ENCODE results near the gene GDI1. TPM values are rescaled to one million over a fixed set of nuclear protein-coding genes. Genes with fewer than 3 reads are reported as not detected.

GDI1 gene
- total and polyA plus RNA-seq, 9 donors = 72.8 to 188 (median 116) TPM

GRCh38 chrX:154417157-154417556 is 19.8 kb upstream of the GDI1 start:
- WGBS, 3 donors = 66 to 71% (median 68%) methylated on average over 7 of the region's 7 CpGs
- DNase-seq = no peak
- TF ChIP-seq POLR2A (IDR thresholded peaks at IDR 0.05) (no peak), EP300 (IDR thresholded peaks at IDR 0.05) (no peak)
- TF ChIP-seq, protein P1, sequence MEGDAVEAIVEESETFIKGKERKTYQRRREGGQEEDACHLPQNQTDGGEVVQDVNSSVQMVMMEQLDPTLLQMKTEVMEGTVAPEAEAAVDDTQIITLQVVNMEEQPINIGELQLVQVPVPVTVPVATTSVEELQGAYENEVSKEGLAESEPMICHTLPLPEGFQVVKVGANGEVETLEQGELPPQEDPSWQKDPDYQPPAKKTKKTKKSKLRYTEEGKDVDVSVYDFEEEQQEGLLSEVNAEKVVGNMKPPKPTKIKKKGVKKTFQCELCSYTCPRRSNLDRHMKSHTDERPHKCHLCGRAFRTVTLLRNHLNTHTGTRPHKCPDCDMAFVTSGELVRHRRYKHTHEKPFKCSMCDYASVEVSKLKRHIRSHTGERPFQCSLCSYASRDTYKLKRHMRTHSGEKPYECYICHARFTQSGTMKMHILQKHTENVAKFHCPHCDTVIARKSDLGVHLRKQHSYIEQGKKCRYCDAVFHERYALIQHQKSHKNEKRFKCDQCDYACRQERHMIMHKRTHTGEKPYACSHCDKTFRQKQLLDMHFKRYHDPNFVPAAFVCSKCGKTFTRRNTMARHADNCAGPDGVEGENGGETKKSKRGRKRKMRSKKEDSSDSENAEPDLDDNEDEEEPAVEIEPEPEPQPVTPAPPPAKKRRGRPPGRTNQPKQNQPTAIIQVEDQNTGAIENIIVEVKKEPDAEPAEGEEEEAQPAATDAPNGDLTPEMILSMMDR (IDR thresholded peaks at IDR 0.05) = no peak
- intact Hi-C loops (cut with DNase I) = no loop called here
- Histone ChIP-seq H3K9me3 (no peaks in the 10 kb centered on the region), H3K4me3 (no peak overlapping the region), H3K27me3 (no peaks in the 10 kb centered on the region), H3K36me3 (no peaks in the 10 kb centered on the region), H3K4me1 (ENCODE audit: insufficient read depth) (no peaks in the 10 kb centered on the region), H3K27ac (no peak overlapping the region)

GRCh38 chrX:154419189-154419588 is 17.8 kb upstream of the GDI1 start:
- no peaks in the 10 kb centered on the region for H3K9me3 ChIP-seq
- 80 to 90% (median 80%) methylated on average over 8 of the region's 8 CpGs for WGBS, 3 donors
- H3K36me3 ChIP-seq = no peaks in the 10 kb centered on the region
- no peak overlapping the region for H3K27ac ChIP-seq
- no peak overlapping the region for H3K4me3 ChIP-seq
- intact Hi-C loops (cut with DNase I) = no loop called here
- DNase-seq = no peak
- H3K4me1 ChIP-seq (ENCODE audit: insufficient read depth) = no peaks in the 10 kb centered on the region
- TF ChIP-seq EP300 (IDR thresholded peaks at IDR 0.05) = no peak
- TF ChIP-seq, protein P1 (IDR thresholded peaks at IDR 0.05) = no peak
- TF ChIP-seq POLR2A (IDR thresholded peaks at IDR 0.05) = no peak
- H3K27me3 ChIP-seq = no peaks in the 10 kb centered on the region

GRCh38 chrX:154419688-154420401 is 17.1 kb upstream of the GDI1 start:
- Histone ChIP-seq H3K27ac (no peak overlapping the region), H3K4me1 (ENCODE audit: insufficient read depth) (no peaks in the 10 kb centered on the region), H3K9me3 (no peaks in the 10 kb centered on the region), H3K4me3 (no peak overlapping the region), H3K27me3 (no peaks in the 10 kb centered on the region), H3K36me3 (no peaks in the 10 kb centered on the region)
- 67 to 70% (median 70%) methylated on average over 19 of the region's 19 CpGs for WGBS, 3 donors
- intact Hi-C loops (cut with DNase I) = no loop called here
- TF ChIP-seq POLR2A (IDR thresholded peaks at IDR 0.05) (no peak), EP300 (IDR thresholded peaks at IDR 0.05) (no peak)
- TF ChIP-seq, protein P1 (IDR thresholded peaks at IDR 0.05) = no peak
- no peak for DNase-seq

- intact Hi-C loops (cut with DNase I) = no loop called here
- no peaks in the 10 kb centered on the region for H3K27me3 ChIP-seq
- no peak overlapping the region for H3K27ac ChIP-seq
- no peak overlapping the region for H3K4me3 ChIP-seq
- 81 to 87% (median 84%) methylated on average over 10 of the region's 10 CpGs for WGBS, 3 donors
- no peaks in the 10 kb centered on the region for H3K4me1 ChIP-seq (ENCODE audit: insufficient read depth)
- H3K36me3 ChIP-seq = no peaks in the 10 kb centered on the region
- TF ChIP-seq EP300 (IDR thresholded peaks at IDR 0.05) = no peak
- no peak for TF ChIP-seq POLR2A (IDR thresholded peaks at IDR 0.05)
- TF ChIP-seq, protein P1 (IDR thresholded peaks at IDR 0.05) = no peak
- DNase-seq = peak in 1 of 5 donors; percentile 4
- H3K9me3 ChIP-seq = no peaks in the 10 kb centered on the region
These were observed 16.6 kb upstream of the GDI1 start for GRCh38 chrX:154420402-154420756.
